Measurements from ENCODE around the gene ESRRA.

- TF ChIP-seq, protein P1, sequence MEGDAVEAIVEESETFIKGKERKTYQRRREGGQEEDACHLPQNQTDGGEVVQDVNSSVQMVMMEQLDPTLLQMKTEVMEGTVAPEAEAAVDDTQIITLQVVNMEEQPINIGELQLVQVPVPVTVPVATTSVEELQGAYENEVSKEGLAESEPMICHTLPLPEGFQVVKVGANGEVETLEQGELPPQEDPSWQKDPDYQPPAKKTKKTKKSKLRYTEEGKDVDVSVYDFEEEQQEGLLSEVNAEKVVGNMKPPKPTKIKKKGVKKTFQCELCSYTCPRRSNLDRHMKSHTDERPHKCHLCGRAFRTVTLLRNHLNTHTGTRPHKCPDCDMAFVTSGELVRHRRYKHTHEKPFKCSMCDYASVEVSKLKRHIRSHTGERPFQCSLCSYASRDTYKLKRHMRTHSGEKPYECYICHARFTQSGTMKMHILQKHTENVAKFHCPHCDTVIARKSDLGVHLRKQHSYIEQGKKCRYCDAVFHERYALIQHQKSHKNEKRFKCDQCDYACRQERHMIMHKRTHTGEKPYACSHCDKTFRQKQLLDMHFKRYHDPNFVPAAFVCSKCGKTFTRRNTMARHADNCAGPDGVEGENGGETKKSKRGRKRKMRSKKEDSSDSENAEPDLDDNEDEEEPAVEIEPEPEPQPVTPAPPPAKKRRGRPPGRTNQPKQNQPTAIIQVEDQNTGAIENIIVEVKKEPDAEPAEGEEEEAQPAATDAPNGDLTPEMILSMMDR (IDR thresholded peaks at IDR 0.05), result no peak
- no peak for TF ChIP-seq EP300 (IDR thresholded peaks at IDR 0.05)
Observed at GRCh38 chr11:64296236-64296635, 9.1 kb upstream of the ESRRA start.

All from tibial nerve (tissue), 4 donors.